SK-N-SH (cell line): ENCODE results near the gene SMPDL3A. TPM values are rescaled to one million over a fixed set of nuclear protein-coding genes. Genes with fewer than 3 reads are reported as not detected.

ENCODE experiments used
- CTCF ChIA-PET: fragments of 300-600, 350-600 bp; formaldehyde crosslinking; extraction: SDS; loops from one replicate; lab custom pipeline; 2021; lab: Yijun Ruan, JAX
- POLR2A ChIA-PET: fragments of 350-600 bp; sonication (Branson Sonifier 250); formaldehyde crosslinking; extraction: SDS; loops from one replicate; lab custom pipeline; 2020; ENCODE audit warnings: antibody characterized with exemption, inconsistent platforms; lab: Yijun Ruan, JAX
- DNase-seq: peaks from one replicate; pipeline ENCODE4 v3.0.0; 2012
- H2AFZ ChIP-seq: fragments of 200-600 bp; sonication (generic); 2 replicates; pipeline ENCODE4 v1.8.1; 2016; ENCODE audit warnings: antibody characterized with exemption, mild to moderate bottlenecking, low read depth
- H3F3A ChIP-seq: fragments of 200-600 bp; sonication (generic); replicated peaks from 2 replicates; pipeline ENCODE3; 2016; ENCODE audit warnings: antibody characterized with exemption, mild to moderate bottlenecking; ENCODE audit not compliant: insufficient read depth
- H3K27ac ChIP-seq, 2 experiments: fragments of 200-500 bp in 1 of 2; fragments of 200-600 bp in 1 of 2; sonication (Bioruptor generic) in 1 of 2; sonication (generic), shearing (Covaris generic) in 1 of 2; 2 replicates each; pipeline versions ENCODE4 v1.5.1 to v1.6.1; 2014 to 2016; ENCODE audit warnings: low read depth in 2 of 2, inconsistent platforms in 1 of 2, low read length in 1 of 2, mild to moderate bottlenecking in 1 of 2, mixed read lengths in 1 of 2
- H3K27me3 ChIP-seq: fragments of 200-600 bp; sonication (generic), shearing (Covaris generic); 2 replicates; pipeline ENCODE4 v1.6.1; 2016; ENCODE audit warnings: mixed run types; ENCODE audit not compliant: insufficient read depth
- H3K36me3 ChIP-seq, 2 experiments: fragments of 200-500 bp in 1 of 2; fragments of 200-600 bp in 1 of 2; sonication (Bioruptor generic) in 1 of 2; sonication (generic) in 1 of 2; replicated peaks in 1 of 2; 2 replicates each; pipeline versions ENCODE3 to v1.5.1; 2014 to 2016; ENCODE audit warnings: low read length in 1 of 2, mild to moderate bottlenecking in 1 of 2; ENCODE audit not compliant: insufficient read depth in 2 of 2, control insufficient read depth in 1 of 2
- H3K4me1 ChIP-seq, 2 experiments: fragments of 200-500 bp in 1 of 2; fragments of 200-600 bp in 1 of 2; sonication (Bioruptor generic) in 1 of 2; sonication (generic), shearing (Covaris generic) in 1 of 2; 2 replicates each; pipeline versions ENCODE4 v1.5.1 to v1.6.1; 2014 to 2016; ENCODE audit warnings: low read depth in 1 of 2, low read length in 1 of 2, mixed run types in 1 of 2; ENCODE audit not compliant: insufficient read depth in 2 of 2, control insufficient read depth in 1 of 2
- H3K4me2 ChIP-seq: fragments of 200-600 bp; sonication (generic), shearing (Covaris generic); 2 replicates; pipeline ENCODE4 v1.6.1; 2017; ENCODE audit warnings: mixed run types
- H3K4me3 ChIP-seq, 2 experiments: fragments of 200-500 bp in 1 of 2; fragments of 200-600 bp in 1 of 2; sonication (Bioruptor generic) in 1 of 2; sonication (generic), shearing (Covaris generic) in 1 of 2; 2 replicates each; pipeline versions ENCODE4 v1.5.1 to v1.8.1; 2014 to 2016; ENCODE audit warnings: low read depth in 2 of 2, inconsistent platforms in 1 of 2, low read length in 1 of 2, mild to moderate bottlenecking in 1 of 2, mixed read lengths in 1 of 2, moderate library complexity in 1 of 2
- H3K79me2 ChIP-seq: fragments of 200-600 bp; sonication (generic); 2 replicates; pipeline ENCODE4 v1.8.1; 2017; ENCODE audit warnings: mild to moderate bottlenecking; ENCODE audit not compliant: insufficient read depth
- H3K9ac ChIP-seq: fragments of 200-600 bp; sonication (generic); 2 replicates; pipeline ENCODE4 v1.6.1; 2017; ENCODE audit warnings: mixed run types
- H3K9me2 ChIP-seq: fragments of 200-600 bp; sonication (generic); 2 replicates; pipeline ENCODE4 v1.6.1; 2017; ENCODE audit warnings: mixed run types
- H3K9me3 ChIP-seq: fragments of 200-600 bp; sonication (generic); 2 replicates; pipeline ENCODE4 v1.6.1; 2017; ENCODE audit warnings: mixed run types, mild to moderate bottlenecking, moderate library complexity
- H4K20me1 ChIP-seq: fragments of 200-600 bp; sonication (generic); 2 replicates; pipeline ENCODE4 v1.6.1; 2017; ENCODE audit warnings: mild to moderate bottlenecking, mixed run types; ENCODE audit not compliant: insufficient read depth
- ELF1 ChIP-seq: IDR thresholded peaks from 2 replicates; pipeline ENCODE4 v1.4.0; 2012
- EZH2phosphoT487 ChIP-seq: fragments of 200-600 bp; sonication (generic); IDR thresholded peaks from 2 replicates; pipeline ENCODE4 v1.6.1; 2017; ENCODE audit warnings: low read depth, mixed run types, mild to moderate bottlenecking, antibody characterized with exemption, moderate library complexity, borderline replicate concordance
- FOSL2 ChIP-seq: IDR thresholded peaks from 2 replicates; pipeline ENCODE4 v1.4.0; 2012; ENCODE audit warnings: low read depth, mild to moderate bottlenecking, moderate library complexity, borderline replicate concordance
- FOXM1 ChIP-seq: IDR thresholded peaks from 2 replicates; pipeline ENCODE4 v1.4.0; 2012; ENCODE audit warnings: low read depth, mild to moderate bottlenecking
- JUND ChIP-seq: IDR thresholded peaks from 2 replicates; pipeline ENCODE4 v1.4.0; 2012
- MEF2A ChIP-seq: IDR thresholded peaks from 2 replicates; pipeline ENCODE4 v1.4.0; 2012; ENCODE audit warnings: low read depth, borderline replicate concordance
- MXI1 ChIP-seq: IDR thresholded peaks from 2 replicates; pipeline ENCODE4 v1.6.1; 2012; ENCODE audit warnings: mild to moderate bottlenecking, low read depth, low read length, improper control_type of control experiment
- POLR2AphosphoS5 ChIP-seq: IDR thresholded peaks from 2 replicates; pipeline ENCODE4 v1.6.1; 2012; ENCODE audit warnings: low read depth, low read length
- RAD21 ChIP-seq: IDR thresholded peaks from 2 replicates; pipeline ENCODE4 v1.6.1; 2012; ENCODE audit warnings: mild to moderate bottlenecking, low read length
- RCOR1 ChIP-seq: fragments of 150-350 bp; IDR thresholded peaks from 2 replicates; pipeline ENCODE4 v1.6.1; 2017; ENCODE audit warnings: antibody characterized with exemption, low read length
- RFX5 ChIP-seq: IDR thresholded peaks from 2 replicates; pipeline ENCODE4 v1.6.1; 2012; ENCODE audit warnings: mild to moderate bottlenecking, improper control_type of control experiment, low read length
- SIN3A ChIP-seq: IDR thresholded peaks from 2 replicates; pipeline ENCODE4 v1.6.1; 2012; ENCODE audit warnings: low read depth, mild to moderate bottlenecking, low read length, moderate library complexity, borderline replicate concordance
- SMC3 ChIP-seq: IDR thresholded peaks from 2 replicates; pipeline ENCODE4 v1.6.1; 2012; ENCODE audit warnings: low read depth, low read length, improper control_type of control experiment
- TAF1 ChIP-seq: IDR thresholded peaks from 2 replicates; pipeline ENCODE4 v1.6.1; 2012; ENCODE audit warnings: low read depth, mild to moderate bottlenecking, low read length, moderate library complexity, borderline replicate concordance
- YY1 ChIP-seq: IDR thresholded peaks from 2 replicates; pipeline ENCODE4 v1.4.0; 2012; ENCODE audit warnings: low read depth, mild to moderate bottlenecking
- WGBS: methylation state at CpG from one replicate; pipeline ENCODE4 v1.1.6; 2017; ENCODE audit warnings: low lambda C conversion rate; 5-methylcytosine and 5-hydroxymethylcytosine counted together
- polyA plus RNA-seq, 3 experiments: library from polyadenylated mRNA; depleted of rRNA; stranded (reverse); fragments of >200 nt; gene quantifications; 2 replicates each; pipeline ENCODE4 v1.2.3, GENCODE V29; 2012
- TF ChIP-seq, protein P1 (sequence below): fragments of 200-600 bp; sonication (generic); IDR thresholded peaks from 2 replicates; pipeline ENCODE4 v1.6.1; 2017; ENCODE audit warnings: antibody characterized with exemption, mild to moderate bottlenecking, moderate library complexity
- TF ChIP-seq, protein P2 (sequence below): fragments of 150-350 bp; IDR thresholded peaks from 2 replicates; pipeline ENCODE4 v1.6.1; 2017; ENCODE audit warnings: antibody characterized with exemption, low read length, low read depth, borderline replicate concordance
- TF ChIP-seq, protein P3 (sequence below): IDR thresholded peaks from 2 replicates; pipeline ENCODE4 v1.4.0; 2012; ENCODE audit warnings: low read depth
- TF ChIP-seq, protein P4 (sequence below): IDR thresholded peaks from 2 replicates; pipeline ENCODE4; 2012
- TF ChIP-seq, protein P5 (sequence below): IDR thresholded peaks from 2 replicates; pipeline ENCODE4 v1.4.0; 2012; ENCODE audit warnings: low read depth, borderline replicate concordance

The SMPDL3A gene
- polyA plus RNA-seq, 1 of the 3 experiments (the other 2 are of a cell fraction): 2.0 TPM

DNA sequence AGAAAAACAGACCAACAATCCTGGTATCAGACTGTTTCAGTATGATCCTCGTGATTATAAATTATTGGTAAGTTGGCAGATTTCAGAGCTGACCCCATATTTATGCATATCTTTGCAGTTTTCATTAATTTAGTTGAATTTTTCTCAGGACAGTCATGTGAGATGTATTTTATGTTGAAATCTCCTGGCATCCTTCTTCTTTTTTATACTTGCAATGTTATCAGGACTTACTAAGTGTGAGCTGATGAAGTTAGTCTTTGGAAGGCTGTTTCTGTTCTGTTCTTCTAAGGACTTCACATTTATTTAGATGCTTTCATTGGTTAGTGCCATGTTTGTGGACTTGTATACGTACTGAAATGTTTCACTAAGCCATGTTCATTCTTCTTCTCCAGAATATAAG lies 17.2 kb downstream of the SMPDL3A start:
- CTCF ChIA-PET: no interaction called here
- Histone ChIP-seq H3K9me3 (no peaks in the 10 kb centered on the region), H3K36me3 (no peaks in the 10 kb centered on the region), H2AFZ (no peak overlapping the region), H3K9ac (no peak overlapping the region), H3K4me1 (no peaks in the 10 kb centered on the region; a peak in 2 of 4 replicates), H3K4me3 (no peak overlapping the region), H3K9me2 (no peaks in the 10 kb centered on the region), H3K27ac (no peak overlapping the region), H3F3A (no peaks in the 10 kb centered on the region), H4K20me1 (no peaks in the 10 kb centered on the region), H3K79me2 (no peaks in the 10 kb centered on the region), H3K27me3 (no peaks in the 10 kb centered on the region), H3K4me2 (no peak overlapping the region)
- POLR2A ChIA-PET: no interaction called here
- TF ChIP-seq RFX5: no peak
- TF ChIP-seq MEF2A: no peak
- TF ChIP-seq JUND: no peak
- TF ChIP-seq FOXM1: no peak
- TF ChIP-seq TAF1: no peak
- TF ChIP-seq, protein P1, sequence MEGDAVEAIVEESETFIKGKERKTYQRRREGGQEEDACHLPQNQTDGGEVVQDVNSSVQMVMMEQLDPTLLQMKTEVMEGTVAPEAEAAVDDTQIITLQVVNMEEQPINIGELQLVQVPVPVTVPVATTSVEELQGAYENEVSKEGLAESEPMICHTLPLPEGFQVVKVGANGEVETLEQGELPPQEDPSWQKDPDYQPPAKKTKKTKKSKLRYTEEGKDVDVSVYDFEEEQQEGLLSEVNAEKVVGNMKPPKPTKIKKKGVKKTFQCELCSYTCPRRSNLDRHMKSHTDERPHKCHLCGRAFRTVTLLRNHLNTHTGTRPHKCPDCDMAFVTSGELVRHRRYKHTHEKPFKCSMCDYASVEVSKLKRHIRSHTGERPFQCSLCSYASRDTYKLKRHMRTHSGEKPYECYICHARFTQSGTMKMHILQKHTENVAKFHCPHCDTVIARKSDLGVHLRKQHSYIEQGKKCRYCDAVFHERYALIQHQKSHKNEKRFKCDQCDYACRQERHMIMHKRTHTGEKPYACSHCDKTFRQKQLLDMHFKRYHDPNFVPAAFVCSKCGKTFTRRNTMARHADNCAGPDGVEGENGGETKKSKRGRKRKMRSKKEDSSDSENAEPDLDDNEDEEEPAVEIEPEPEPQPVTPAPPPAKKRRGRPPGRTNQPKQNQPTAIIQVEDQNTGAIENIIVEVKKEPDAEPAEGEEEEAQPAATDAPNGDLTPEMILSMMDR: no peak
- TF ChIP-seq EZH2phosphoT487: no peak
- TF ChIP-seq SMC3: no peak
- TF ChIP-seq, protein P2, sequence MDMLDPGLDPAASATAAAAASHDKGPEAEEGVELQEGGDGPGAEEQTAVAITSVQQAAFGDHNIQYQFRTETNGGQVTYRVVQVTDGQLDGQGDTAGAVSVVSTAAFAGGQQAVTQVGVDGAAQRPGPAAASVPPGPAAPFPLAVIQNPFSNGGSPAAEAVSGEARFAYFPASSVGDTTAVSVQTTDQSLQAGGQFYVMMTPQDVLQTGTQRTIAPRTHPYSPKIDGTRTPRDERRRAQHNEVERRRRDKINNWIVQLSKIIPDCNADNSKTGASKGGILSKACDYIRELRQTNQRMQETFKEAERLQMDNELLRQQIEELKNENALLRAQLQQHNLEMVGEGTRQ: no peak
- DNase-seq: no peak
- WGBS: 26% methylated on average over 2 of the region's 2 CpGs

DNA sequence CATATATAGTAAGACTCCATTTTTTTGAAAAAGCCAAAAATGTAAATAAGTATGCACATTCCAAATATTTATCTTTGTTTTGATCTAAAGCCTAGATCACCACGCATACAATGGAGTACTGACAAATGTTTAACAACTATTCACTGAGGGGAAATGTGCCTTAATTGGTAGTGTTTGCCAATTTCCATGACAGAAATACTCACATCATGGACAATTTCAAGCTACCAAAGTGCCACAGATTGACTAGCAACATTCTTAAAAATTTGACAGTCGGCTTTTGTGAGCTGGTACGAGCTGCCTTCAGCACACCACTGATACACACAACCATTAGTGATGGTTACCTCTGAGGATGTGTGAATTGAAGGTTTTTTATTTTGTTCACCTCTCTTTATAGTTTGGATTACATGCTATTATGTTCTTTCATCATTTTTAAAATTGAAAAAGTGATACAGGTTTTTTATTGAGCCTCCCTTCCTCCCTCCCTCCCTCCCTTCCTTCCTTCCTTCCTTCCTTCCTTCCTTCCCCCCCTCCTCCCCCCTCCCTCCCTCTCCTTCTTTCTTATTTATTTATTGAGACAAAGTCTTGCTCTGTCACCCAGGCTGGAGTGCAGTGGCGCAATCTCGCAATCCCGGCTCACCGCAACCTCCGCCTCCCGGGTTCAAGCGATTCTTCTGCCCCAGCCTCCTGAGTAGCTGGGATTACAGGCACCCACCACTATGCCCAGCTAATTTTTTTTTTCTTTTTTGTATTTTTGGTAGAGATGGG lies 19.2 kb downstream of the SMPDL3A start:
- CTCF ChIA-PET: no interaction called here
- Histone ChIP-seq H3K4me2 (no peak overlapping the region), H3K9ac (no peak overlapping the region), H3K9me2 (no peaks in the 10 kb centered on the region), H3K79me2 (no peaks in the 10 kb centered on the region), H3K4me3 (no peak overlapping the region), H4K20me1 (no peaks in the 10 kb centered on the region)
- WGBS: 71% methylated on average over 10 of the region's 10 CpGs
- no peak for TF ChIP-seq JUND
- no peak for TF ChIP-seq POLR2AphosphoS5
- TF ChIP-seq SIN3A: no peak
- TF ChIP-seq FOSL2: no peak
- TF ChIP-seq YY1: no peak
- TF ChIP-seq MXI1: no peak
- TF ChIP-seq FOXM1: no peak
- TF ChIP-seq, protein P3, sequence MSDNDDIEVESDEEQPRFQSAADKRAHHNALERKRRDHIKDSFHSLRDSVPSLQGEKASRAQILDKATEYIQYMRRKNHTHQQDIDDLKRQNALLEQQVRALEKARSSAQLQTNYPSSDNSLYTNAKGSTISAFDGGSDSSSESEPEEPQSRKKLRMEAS: no peak
- TF ChIP-seq RAD21: no peak
- TF ChIP-seq, protein P4, sequence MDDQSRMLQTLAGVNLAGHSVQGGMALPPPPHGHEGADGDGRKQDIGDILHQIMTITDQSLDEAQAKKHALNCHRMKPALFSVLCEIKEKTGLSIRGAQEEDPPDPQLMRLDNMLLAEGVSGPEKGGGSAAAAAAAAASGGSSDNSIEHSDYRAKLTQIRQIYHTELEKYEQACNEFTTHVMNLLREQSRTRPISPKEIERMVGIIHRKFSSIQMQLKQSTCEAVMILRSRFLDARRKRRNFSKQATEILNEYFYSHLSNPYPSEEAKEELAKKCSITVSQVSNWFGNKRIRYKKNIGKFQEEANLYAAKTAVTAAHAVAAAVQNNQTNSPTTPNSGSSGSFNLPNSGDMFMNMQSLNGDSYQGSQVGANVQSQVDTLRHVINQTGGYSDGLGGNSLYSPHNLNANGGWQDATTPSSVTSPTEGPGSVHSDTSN: no peak
- no peak for TF ChIP-seq RCOR1
- TF ChIP-seq, protein P5, sequence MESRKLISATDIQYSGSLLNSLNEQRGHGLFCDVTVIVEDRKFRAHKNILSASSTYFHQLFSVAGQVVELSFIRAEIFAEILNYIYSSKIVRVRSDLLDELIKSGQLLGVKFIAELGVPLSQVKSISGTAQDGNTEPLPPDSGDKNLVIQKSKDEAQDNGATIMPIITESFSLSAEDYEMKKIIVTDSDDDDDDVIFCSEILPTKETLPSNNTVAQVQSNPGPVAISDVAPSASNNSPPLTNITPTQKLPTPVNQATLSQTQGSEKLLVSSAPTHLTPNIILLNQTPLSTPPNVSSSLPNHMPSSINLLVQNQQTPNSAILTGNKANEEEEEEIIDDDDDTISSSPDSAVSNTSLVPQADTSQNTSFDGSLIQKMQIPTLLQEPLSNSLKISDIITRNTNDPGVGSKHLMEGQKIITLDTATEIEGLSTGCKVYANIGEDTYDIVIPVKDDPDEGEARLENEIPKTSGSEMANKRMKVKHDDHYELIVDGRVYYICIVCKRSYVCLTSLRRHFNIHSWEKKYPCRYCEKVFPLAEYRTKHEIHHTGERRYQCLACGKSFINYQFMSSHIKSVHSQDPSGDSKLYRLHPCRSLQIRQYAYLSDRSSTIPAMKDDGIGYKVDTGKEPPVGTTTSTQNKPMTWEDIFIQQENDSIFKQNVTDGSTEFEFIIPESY: no peak
- TF ChIP-seq ELF1: no peak
- TF ChIP-seq, all 33 proteins: peak for 0
- POLR2A ChIA-PET: no interaction called here
- no peaks in the 10 kb centered on the region for H3K27me3 ChIP-seq
- no peaks in the 10 kb centered on the region for H3F3A ChIP-seq
- H3K4me1 ChIP-seq: no peaks in the 10 kb centered on the region; a peak in 1 of 4 replicates
- no peak for DNase-seq
- H3K9me3 ChIP-seq: no peaks in the 10 kb centered on the region
- H3K27ac ChIP-seq: no peak overlapping the region
- H3K36me3 ChIP-seq: no peaks in the 10 kb centered on the region
- H2AFZ ChIP-seq: no peak overlapping the region
